NB4 (cell line): ENCODE measurements around the gene SOX13.

Source experiments
- MYC ChIP-seq: IDR thresholded peaks from 2 replicates; pipeline ENCODE4 v1.6.1; 2011; ENCODE audit warnings: low read depth, low read length
- POLR2A ChIP-seq: IDR thresholded peaks from 2 replicates; pipeline ENCODE4 v1.6.1; 2011; ENCODE audit warnings: mild to moderate bottlenecking; ENCODE audit not compliant: insufficient read length; ENCODE audit errors: extremely low read depth
- TF ChIP-seq, protein P1 (sequence below): IDR thresholded peaks from one replicate; pipeline ENCODE4 v1.5.1; 2012; ENCODE audit warnings: low read depth, low read length
- TF ChIP-seq, protein P2 (sequence below): IDR thresholded peaks from 2 replicates; pipeline ENCODE4 v1.6.1; 2011; ENCODE audit warnings: low read depth, low read length

DNA sequence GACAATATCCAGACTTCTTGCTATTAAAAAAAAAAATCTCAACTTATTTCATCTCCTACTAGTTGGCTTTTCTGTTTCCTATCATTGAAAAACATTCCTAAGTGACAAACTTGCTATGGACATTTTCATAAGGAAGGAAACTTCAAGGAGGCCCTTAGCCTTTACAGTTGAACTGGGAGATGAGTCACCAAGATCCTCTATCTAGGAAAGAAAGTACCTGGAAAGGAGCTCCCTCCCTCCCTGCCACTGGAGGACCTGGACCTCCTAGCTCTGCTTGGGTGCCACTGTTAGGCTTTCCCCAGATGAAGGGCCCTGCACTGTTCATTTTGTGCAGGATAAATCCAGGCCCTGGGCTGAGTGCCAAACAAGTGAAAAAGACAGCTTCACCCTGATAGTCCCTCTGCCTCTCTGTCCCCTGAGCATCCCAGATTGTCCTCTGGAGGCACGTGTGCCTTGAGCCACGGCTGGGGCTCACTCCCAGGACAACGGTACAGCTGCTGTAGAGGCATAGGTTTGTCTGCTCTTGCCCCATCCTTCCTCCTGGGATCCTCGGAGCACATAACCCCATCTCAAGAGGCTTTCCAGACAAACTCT, 40.2 kb upstream of the SOX13 start:
- TF ChIP-seq, protein P1, sequence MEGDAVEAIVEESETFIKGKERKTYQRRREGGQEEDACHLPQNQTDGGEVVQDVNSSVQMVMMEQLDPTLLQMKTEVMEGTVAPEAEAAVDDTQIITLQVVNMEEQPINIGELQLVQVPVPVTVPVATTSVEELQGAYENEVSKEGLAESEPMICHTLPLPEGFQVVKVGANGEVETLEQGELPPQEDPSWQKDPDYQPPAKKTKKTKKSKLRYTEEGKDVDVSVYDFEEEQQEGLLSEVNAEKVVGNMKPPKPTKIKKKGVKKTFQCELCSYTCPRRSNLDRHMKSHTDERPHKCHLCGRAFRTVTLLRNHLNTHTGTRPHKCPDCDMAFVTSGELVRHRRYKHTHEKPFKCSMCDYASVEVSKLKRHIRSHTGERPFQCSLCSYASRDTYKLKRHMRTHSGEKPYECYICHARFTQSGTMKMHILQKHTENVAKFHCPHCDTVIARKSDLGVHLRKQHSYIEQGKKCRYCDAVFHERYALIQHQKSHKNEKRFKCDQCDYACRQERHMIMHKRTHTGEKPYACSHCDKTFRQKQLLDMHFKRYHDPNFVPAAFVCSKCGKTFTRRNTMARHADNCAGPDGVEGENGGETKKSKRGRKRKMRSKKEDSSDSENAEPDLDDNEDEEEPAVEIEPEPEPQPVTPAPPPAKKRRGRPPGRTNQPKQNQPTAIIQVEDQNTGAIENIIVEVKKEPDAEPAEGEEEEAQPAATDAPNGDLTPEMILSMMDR = no peak
- TF ChIP-seq POLR2A (no peak), MYC (no peak)
- TF ChIP-seq, protein P2, sequence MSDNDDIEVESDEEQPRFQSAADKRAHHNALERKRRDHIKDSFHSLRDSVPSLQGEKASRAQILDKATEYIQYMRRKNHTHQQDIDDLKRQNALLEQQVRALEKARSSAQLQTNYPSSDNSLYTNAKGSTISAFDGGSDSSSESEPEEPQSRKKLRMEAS = no peak
